ENCODE data around the gene CCDC69. TPM values are rescaled to one million over a fixed set of nuclear protein-coding genes. Genes with fewer than 3 reads are reported as not detected.

Gene CCDC69
- total RNA-seq, 2 experiments from 2014 or later, result 119 to 123 TPM

DNA sequence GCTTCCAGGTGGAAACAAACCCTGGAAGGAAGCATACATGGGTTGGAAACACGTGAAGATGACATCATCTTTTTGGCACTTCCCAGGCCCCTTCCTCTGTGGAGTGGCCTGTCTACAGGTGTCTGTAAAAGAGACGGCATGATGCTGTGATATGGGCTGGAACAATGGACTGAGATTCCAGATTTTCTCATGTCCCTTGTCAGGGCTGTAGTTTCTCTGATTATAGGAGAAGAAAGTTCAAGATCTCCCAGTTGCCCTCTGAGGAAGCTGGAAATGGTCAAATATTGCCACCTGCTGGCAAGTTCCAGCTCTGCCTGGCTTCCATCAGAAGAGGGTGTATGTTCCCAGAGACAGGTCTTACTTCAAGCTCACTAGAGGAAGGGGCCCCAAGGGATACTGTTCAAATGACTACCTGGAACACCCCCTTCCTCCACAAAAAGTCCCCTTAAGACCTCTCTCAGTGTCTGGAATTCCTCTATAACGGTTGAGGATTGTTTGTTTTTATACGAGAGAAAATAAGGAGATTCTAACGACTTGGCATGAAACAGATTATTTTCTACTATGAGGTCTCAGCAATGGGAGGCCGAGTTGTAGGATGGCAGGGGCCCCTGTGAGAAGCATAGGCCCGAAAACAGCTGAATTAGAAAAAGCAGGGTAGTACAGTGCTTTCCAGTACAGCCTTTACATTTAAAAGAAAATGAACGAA is 59.1 kb downstream of the CCDC69 start:
- H3K4me1 ChIP-seq (ENCODE audit: insufficient read depth, low read length, poor library complexity, severe bottlenecking), result peaks cover 21% of the 10 kb centered on the region
- peak overlapping the region; percentile 42; the same call in 1 of the 2 replicates for H2AFZ ChIP-seq (ENCODE audit: low read length)
- POLR2A ChIA-PET, result interaction anchor here (0.7 to 3.6 kb wide), 15 partner anchors 12 to 364 kb away, joined by 3 to 17 read pairs (median 4); no protein-coding TSS in a partner anchor
- peak; percentile 88 for DNase-seq (ENCODE audit: low spot score)
- no peaks in the 10 kb centered on the region for H3K9me2 ChIP-seq (ENCODE audit: insufficient read depth, low read length)
- H3K79me2 ChIP-seq (ENCODE audit: insufficient read depth, low read depth, low read length), result no peaks in the 10 kb centered on the region
- no TSS peak for BruUV-seq (replicated peaks)
- no peak overlapping the region for H3K27ac ChIP-seq (ENCODE audit: low read depth, low read length, poor library complexity, severe bottlenecking)
- no peaks in the 10 kb centered on the region for H3K36me3 ChIP-seq (ENCODE audit: insufficient read depth, low read length)
- H3K4me2 ChIP-seq (ENCODE audit: low read length), result peak overlapping the region; percentile 51; the same call in 1 of the 2 replicates
- intact Hi-C loops (cut with micrococcal nuclease; ENCODE audit: unreplicated experiment), result loop anchor here (1.0 to 5.0 kb wide), 8 partner anchors 39 to 604 kb away; no protein-coding TSS in a partner anchor
- no peaks in the 10 kb centered on the region for H3K9me3 ChIP-seq (ENCODE audit: low read length)
- TF ChIP-seq EZH2phosphoT487 (IDR thresholded peaks at IDR 0.05; ENCODE audit: borderline replicate concordance, low read depth, low read length), result no peak
- TF ChIP-seq, protein P1, sequence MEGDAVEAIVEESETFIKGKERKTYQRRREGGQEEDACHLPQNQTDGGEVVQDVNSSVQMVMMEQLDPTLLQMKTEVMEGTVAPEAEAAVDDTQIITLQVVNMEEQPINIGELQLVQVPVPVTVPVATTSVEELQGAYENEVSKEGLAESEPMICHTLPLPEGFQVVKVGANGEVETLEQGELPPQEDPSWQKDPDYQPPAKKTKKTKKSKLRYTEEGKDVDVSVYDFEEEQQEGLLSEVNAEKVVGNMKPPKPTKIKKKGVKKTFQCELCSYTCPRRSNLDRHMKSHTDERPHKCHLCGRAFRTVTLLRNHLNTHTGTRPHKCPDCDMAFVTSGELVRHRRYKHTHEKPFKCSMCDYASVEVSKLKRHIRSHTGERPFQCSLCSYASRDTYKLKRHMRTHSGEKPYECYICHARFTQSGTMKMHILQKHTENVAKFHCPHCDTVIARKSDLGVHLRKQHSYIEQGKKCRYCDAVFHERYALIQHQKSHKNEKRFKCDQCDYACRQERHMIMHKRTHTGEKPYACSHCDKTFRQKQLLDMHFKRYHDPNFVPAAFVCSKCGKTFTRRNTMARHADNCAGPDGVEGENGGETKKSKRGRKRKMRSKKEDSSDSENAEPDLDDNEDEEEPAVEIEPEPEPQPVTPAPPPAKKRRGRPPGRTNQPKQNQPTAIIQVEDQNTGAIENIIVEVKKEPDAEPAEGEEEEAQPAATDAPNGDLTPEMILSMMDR (conservative IDR thresholded peaks at IDR 0.05; ENCODE audit: low read length), result peak; percentile 99
- H4K20me1 ChIP-seq (ENCODE audit: insufficient read depth, low read length), result no peaks in the 10 kb centered on the region
- CTCF ChIA-PET (ENCODE audit: unreplicated experiment), result interaction anchor here (0.6 to 2.3 kb wide), 13 partner anchors 15 to 116 kb away, joined by 3 to 33 read pairs (median 5); partner anchors contain the start of gene GM2A
- H3K4me3 ChIP-seq (ENCODE audit: low read depth, low read length, poor library complexity, severe bottlenecking), result no peak overlapping the region

DNA sequence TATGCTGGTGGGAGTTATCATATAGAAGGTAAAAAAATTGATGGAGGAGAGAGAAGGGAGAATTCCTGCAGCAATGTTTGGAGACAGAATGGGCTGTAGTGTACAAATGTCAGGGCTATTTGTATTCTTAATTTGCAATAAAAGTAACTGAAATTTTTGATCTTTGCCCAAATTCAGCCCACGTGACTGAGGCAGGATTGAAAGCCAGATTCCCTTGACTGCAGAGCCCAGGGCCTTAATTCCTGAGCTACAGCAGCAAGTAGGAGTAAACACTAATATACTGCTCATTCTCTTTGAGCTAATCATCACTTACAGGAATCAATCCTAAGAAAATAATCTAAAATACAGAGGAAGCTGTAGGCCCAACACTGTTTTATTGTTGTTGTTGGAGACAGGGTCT is 61.1 kb downstream of the CCDC69 start:
- no peak overlapping the region for H2AFZ ChIP-seq (ENCODE audit: low read length)
- TF ChIP-seq, protein P1 (conservative IDR thresholded peaks at IDR 0.05; ENCODE audit: low read length), result no peak
- TF ChIP-seq EZH2phosphoT487 (IDR thresholded peaks at IDR 0.05; ENCODE audit: borderline replicate concordance, low read depth, low read length), result no peak
- H3K79me2 ChIP-seq (ENCODE audit: insufficient read depth, low read depth, low read length), result no peaks in the 10 kb centered on the region
- no peaks in the 10 kb centered on the region for H3K9me2 ChIP-seq (ENCODE audit: insufficient read depth, low read length)
- ChIA-PET CTCF (ENCODE audit: unreplicated experiment) (interaction anchor here (0.9 to 1.2 kb wide), 5 partner anchors 34 to 90 kb away, joined by 3 to 6 read pairs (median 3); partner anchors contain the start of gene GM2A), POLR2A (interaction anchor here (0.8 to 3.6 kb wide), 8 partner anchors 10 to 111 kb away, joined by 3 to 17 read pairs (median 4); no protein-coding TSS in a partner anchor)
- no peak overlapping the region for H3K27ac ChIP-seq (ENCODE audit: low read depth, low read length, poor library complexity, severe bottlenecking)
- intact Hi-C loops (cut with micrococcal nuclease; ENCODE audit: unreplicated experiment), result no loop called here
- H4K20me1 ChIP-seq (ENCODE audit: insufficient read depth, low read length), result no peaks in the 10 kb centered on the region
- BruUV-seq (replicated peaks), result no TSS peak
- no peaks in the 10 kb centered on the region for H3K36me3 ChIP-seq (ENCODE audit: insufficient read depth, low read length)
- no peak overlapping the region for H3K4me2 ChIP-seq (ENCODE audit: low read length)
- no peak overlapping the region for H3K4me3 ChIP-seq (ENCODE audit: low read depth, low read length, poor library complexity, severe bottlenecking)
- H3K4me1 ChIP-seq (ENCODE audit: insufficient read depth, low read length, poor library complexity, severe bottlenecking), result peaks cover 35% of the 10 kb centered on the region
- DNase-seq (ENCODE audit: low spot score), result no peak
- no peaks in the 10 kb centered on the region for H3K9me3 ChIP-seq (ENCODE audit: low read length)

All from OCI-LY7 (cell line).